Skeletal muscle satellite cell (primary cell): ENCODE results near the gene ADK.

Experiments used
- H3K27me3 ChIP-seq: 2 replicates; pipeline ENCODE4 v1.7.0; 2013; ENCODE audit warnings: low read length; ENCODE audit not compliant: control insufficient read depth, insufficient read depth
- H3K36me3 ChIP-seq: 2 replicates; pipeline ENCODE4 v1.7.0; 2013; ENCODE audit warnings: mild to moderate bottlenecking, control low read depth, low read length; ENCODE audit not compliant: insufficient read depth
- H3K4me1 ChIP-seq: 2 replicates; pipeline ENCODE4 v1.7.0; 2013; ENCODE audit warnings: low read length; ENCODE audit not compliant: control insufficient read depth, insufficient read depth
- H3K4me2 ChIP-seq: 2 replicates; pipeline ENCODE4 v1.7.0; 2013; ENCODE audit warnings: mild to moderate bottlenecking, low read length
- H3K4me3 ChIP-seq: 2 replicates; pipeline ENCODE4 v1.7.0; 2013; ENCODE audit warnings: low read length
- H3K9ac ChIP-seq: 2 replicates; pipeline ENCODE4 v1.7.0; 2013; ENCODE audit warnings: mild to moderate bottlenecking, low read depth, low read length, moderate library complexity
- H3K9me3 ChIP-seq: replicated peaks from 2 replicates; pipeline ENCODE4 v1.7.0; 2013; ENCODE audit warnings: mild to moderate bottlenecking, control low read depth, low read length

The ADK gene

GRCh38 chr10:74662635-74663034, 511.6 kb downstream of the ADK start:
- no peaks in the 10 kb centered on the region for H3K9me3 ChIP-seq
- no peaks in the 10 kb centered on the region for H3K36me3 ChIP-seq
- no peaks in the 10 kb centered on the region for H3K4me1 ChIP-seq
- H3K9ac ChIP-seq = no peak overlapping the region
- H3K4me2 ChIP-seq = no peak overlapping the region
- H3K4me3 ChIP-seq = no peak overlapping the region
- H3K27me3 ChIP-seq = no peaks in the 10 kb centered on the region

DNA sequence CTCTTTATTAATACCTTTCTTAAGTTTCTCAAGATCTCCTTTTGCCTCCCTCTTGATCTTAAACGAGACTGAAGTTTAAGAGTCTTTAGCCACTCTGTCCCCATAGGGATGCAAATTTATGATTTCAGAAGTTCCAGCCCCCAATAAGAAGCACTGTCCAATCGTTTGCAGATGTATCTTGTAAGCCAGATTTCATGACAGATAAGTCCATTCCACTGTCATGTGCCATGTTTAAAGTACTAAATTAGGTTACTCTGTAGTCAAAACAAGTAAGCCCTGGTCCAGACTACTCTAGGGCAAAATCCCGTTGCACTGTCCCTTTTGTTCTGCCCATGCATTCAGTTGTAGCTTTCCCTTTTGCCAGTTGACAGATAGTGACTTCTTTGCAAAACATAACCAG, 518.2 kb downstream of the ADK start:
- H3K9ac ChIP-seq = no peak overlapping the region
- H3K4me2 ChIP-seq = no peak overlapping the region
- H3K27me3 ChIP-seq = no peaks in the 10 kb centered on the region
- H3K4me1 ChIP-seq = no peaks in the 10 kb centered on the region
- no peaks in the 10 kb centered on the region for H3K9me3 ChIP-seq
- no peak overlapping the region for H3K4me3 ChIP-seq
- peaks cover 15% of the 10 kb centered on the region for H3K36me3 ChIP-seq

DNA sequence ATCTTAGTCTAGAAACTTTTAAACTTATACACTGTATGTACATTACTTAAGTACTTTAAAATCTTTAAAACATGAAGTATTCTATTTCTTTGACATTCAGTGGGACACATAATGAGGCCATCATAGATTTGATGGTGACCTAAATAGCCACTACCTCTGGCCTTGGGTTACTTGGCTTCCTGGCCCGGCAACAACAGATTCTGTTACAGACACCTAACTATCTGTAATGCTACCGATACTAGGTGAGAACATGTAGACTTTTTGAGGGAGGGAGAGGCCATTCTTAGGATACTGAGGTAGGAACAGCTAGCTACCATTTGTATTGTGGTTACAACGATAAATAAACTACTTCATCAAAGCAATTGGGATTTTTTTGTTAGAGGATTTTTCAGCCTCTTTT, 520.7 kb downstream of the ADK start:
- Histone ChIP-seq H3K4me3 (no peak overlapping the region), H3K9me3 (no peaks in the 10 kb centered on the region), H3K4me2 (no peak overlapping the region), H3K4me1 (no peaks in the 10 kb centered on the region), H3K9ac (no peak overlapping the region), H3K27me3 (no peaks in the 10 kb centered on the region), H3K36me3 (peaks cover 17% of the 10 kb centered on the region)

DNA sequence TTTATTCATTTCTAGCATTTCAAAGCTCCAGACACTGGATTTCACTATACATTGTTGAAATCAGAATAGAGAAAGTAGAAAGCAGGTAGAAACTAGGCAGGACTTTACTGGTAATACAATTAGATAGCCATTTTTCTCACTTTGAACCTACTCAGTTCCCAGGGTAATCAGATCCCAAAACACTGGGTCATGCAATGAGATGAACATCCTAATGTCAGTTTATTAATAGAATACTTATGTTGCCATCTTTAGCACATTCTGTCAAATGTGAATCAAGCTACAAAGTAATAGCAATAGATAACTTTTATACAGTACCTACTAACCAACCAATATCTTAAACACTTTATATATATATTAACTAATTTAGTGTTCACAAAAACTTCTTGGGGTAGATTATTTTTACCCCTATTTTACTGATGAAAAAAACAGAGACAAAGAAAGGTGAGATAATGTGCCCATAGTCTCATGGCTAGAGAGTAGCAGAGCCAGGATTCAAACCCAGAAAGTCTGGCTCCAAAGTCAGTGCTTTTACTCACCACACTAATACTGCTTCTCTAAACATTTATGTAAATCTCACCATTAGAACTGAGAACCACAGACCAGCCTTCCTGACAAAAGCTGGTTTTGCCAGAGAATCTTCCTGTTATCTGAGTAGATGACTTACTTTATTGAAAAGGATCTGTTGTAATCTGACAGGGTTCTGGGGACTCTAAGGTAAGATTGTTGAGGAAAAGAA, 521.6 kb downstream of the ADK start:
- H3K4me1 ChIP-seq = no peaks in the 10 kb centered on the region
- H3K36me3 ChIP-seq = peaks cover 17% of the 10 kb centered on the region
- H3K27me3 ChIP-seq = no peaks in the 10 kb centered on the region
- H3K4me3 ChIP-seq = no peak overlapping the region
- H3K9me3 ChIP-seq = no peaks in the 10 kb centered on the region
- no peak overlapping the region for H3K9ac ChIP-seq
- no peak overlapping the region for H3K4me2 ChIP-seq

DNA sequence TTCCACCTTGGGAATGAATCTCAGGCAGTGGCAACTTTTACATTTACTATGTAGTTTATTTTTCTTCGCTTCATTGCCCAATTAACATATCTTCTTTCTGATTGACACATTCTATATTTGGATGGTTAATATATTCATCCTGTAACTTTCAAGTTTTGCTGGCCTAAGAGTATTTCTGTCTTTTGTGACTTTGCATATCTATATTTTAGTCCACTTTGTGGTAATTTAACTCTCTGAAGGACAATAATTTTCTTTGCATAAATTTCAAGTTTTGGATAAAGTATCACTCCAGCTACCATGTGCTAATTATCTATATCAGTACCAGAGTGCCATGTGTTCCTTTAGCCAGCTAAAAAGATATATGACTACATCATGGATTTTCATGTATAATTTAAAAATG, 523.9 kb downstream of the ADK start:
- H3K9me3 ChIP-seq = no peaks in the 10 kb centered on the region
- H3K36me3 ChIP-seq = peaks cover 17% of the 10 kb centered on the region
- no peak overlapping the region for H3K9ac ChIP-seq
- no peak overlapping the region for H3K4me3 ChIP-seq
- H3K4me1 ChIP-seq = no peaks in the 10 kb centered on the region
- H3K4me2 ChIP-seq = no peak overlapping the region
- no peaks in the 10 kb centered on the region for H3K27me3 ChIP-seq

DNA sequence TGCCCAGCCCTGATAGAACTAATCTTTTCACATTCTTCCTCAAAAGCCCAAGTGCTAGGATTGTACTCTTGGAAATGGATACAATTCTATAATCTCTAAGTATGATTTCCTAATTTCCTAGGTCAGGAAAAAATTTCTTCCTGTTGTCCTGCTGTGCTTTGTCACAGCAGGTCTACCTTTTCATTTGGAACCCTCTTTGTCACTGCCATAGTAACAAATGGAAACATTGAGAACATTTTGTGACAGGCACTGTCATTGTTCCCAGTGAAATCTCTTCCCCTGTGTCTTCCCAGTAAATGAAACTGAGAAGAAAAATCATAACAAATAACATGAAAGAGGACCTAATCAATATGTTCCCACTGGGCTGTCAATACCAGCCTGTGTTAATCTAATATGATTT, 524.5 kb downstream of the ADK start:
- Histone ChIP-seq H3K4me2 (no peak overlapping the region), H3K9me3 (no peaks in the 10 kb centered on the region), H3K27me3 (no peaks in the 10 kb centered on the region), H3K36me3 (peaks cover 17% of the 10 kb centered on the region), H3K4me3 (no peak overlapping the region), H3K9ac (no peak overlapping the region), H3K4me1 (no peaks in the 10 kb centered on the region)

DNA sequence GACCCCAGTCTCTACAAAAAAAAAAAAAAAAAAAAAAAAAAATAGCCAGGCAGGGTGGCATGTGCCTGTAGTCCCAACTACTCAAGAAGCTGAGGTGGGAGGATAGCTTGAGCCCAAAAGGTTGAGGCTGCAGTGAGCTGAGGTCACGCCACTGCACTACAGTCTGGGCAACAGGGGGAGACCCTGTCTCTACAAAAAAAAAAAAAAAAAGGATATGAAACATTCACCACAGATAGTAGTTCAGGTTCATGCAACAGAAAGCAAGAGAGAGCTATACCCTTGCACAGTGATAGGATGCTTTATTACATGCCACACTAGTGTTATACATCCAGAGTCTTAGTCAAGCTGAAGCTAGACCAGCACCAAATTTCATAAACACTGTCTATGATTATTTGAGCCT, 526.9 kb downstream of the ADK start:
- H3K27me3 ChIP-seq = no peaks in the 10 kb centered on the region
- no peak overlapping the region for H3K4me2 ChIP-seq
- H3K9me3 ChIP-seq = no peaks in the 10 kb centered on the region
- peaks cover 13% of the 10 kb centered on the region for H3K36me3 ChIP-seq
- H3K9ac ChIP-seq = no peak overlapping the region
- no peak overlapping the region for H3K4me3 ChIP-seq
- no peaks in the 10 kb centered on the region for H3K4me1 ChIP-seq

- no peak overlapping the region for H3K4me3 ChIP-seq
- no peak overlapping the region for H3K9ac ChIP-seq
- no peaks in the 10 kb centered on the region for H3K27me3 ChIP-seq
- H3K4me2 ChIP-seq = no peak overlapping the region
- peaks cover 4% of the 10 kb centered on the region for H3K36me3 ChIP-seq
- no peaks in the 10 kb centered on the region for H3K4me1 ChIP-seq
- H3K9me3 ChIP-seq = no peaks in the 10 kb centered on the region
These were observed 531.1 kb downstream of the ADK start for GRCh38 chr10:74681917-74682627.

GRCh38 chr10:74683067-74683466, 532.0 kb downstream of the ADK start:
- Histone ChIP-seq H3K4me3 (no peak overlapping the region), H3K4me1 (no peaks in the 10 kb centered on the region), H3K9me3 (no peaks in the 10 kb centered on the region), H3K27me3 (no peaks in the 10 kb centered on the region), H3K36me3 (peaks cover 7% of the 10 kb centered on the region), H3K4me2 (no peak overlapping the region), H3K9ac (no peak overlapping the region)

GRCh38 chr10:74683621-74684364, 532.8 kb downstream of the ADK start:
- H3K9me3 ChIP-seq = no peaks in the 10 kb centered on the region
- H3K27me3 ChIP-seq = no peaks in the 10 kb centered on the region
- H3K36me3 ChIP-seq = peaks cover 7% of the 10 kb centered on the region
- no peak overlapping the region for H3K4me3 ChIP-seq
- H3K4me1 ChIP-seq = no peaks in the 10 kb centered on the region
- H3K9ac ChIP-seq = no peak overlapping the region
- H3K4me2 ChIP-seq = no peak overlapping the region

- no peak overlapping the region for H3K4me2 ChIP-seq
- H3K27me3 ChIP-seq = no peaks in the 10 kb centered on the region
- H3K9ac ChIP-seq = no peak overlapping the region
- H3K4me3 ChIP-seq = no peak overlapping the region
- H3K36me3 ChIP-seq = peaks cover 7% of the 10 kb centered on the region
- H3K4me1 ChIP-seq = no peaks in the 10 kb centered on the region
- no peaks in the 10 kb centered on the region for H3K9me3 ChIP-seq
These were observed 533.4 kb downstream of the ADK start for GRCh38 chr10:74684462-74684861.
